H9 (cell line): ENCODE data around the gene ATXN10. TPM values are rescaled to one million over a fixed set of nuclear protein-coding genes. Genes with fewer than 3 reads are reported as not detected.

Experiments
- DNase-seq: peaks from one replicate; pipeline ENCODE4 v3.0.0-alpha.2; 2017
- H2AFZ ChIP-seq: one replicate; pipeline ENCODE4 v1.6.1; 2013; ENCODE audit warnings: mild to moderate bottlenecking, low read length, control low read depth, moderate library complexity
- H2AK5ac ChIP-seq: 2 replicates; pipeline ENCODE4 v1.6.1; 2013; ENCODE audit warnings: low read length, control low read depth, mixed read lengths; ENCODE audit not compliant: insufficient read length
- H2BK120ac ChIP-seq: one replicate; pipeline ENCODE4 v1.6.1; 2013; ENCODE audit warnings: low read depth, mild to moderate bottlenecking, low read length, control low read depth, inconsistent platforms; ENCODE audit not compliant: poor library complexity, severe bottlenecking
- H2BK12ac ChIP-seq: 2 replicates; pipeline ENCODE4 v1.6.1; 2013; ENCODE audit warnings: low read length, control low read depth, mixed read lengths, low read depth; ENCODE audit not compliant: insufficient read length
- H2BK15ac ChIP-seq: 2 replicates; pipeline ENCODE4 v1.6.1; 2013; ENCODE audit warnings: low read depth, low read length, control low read depth
- H2BK20ac ChIP-seq: one replicate; pipeline ENCODE4 v1.6.1; 2013; ENCODE audit warnings: low read depth, mild to moderate bottlenecking, low read length, control low read depth, inconsistent platforms; ENCODE audit not compliant: poor library complexity, severe bottlenecking
- H2BK5ac ChIP-seq: 2 replicates; pipeline ENCODE4 v1.6.1; 2013; ENCODE audit warnings: low read length, control low read depth, mixed read lengths; ENCODE audit not compliant: insufficient read length
- H3K14ac ChIP-seq: 2 replicates; pipeline ENCODE4 v1.6.1; 2013; ENCODE audit warnings: low read length, control low read depth; ENCODE audit not compliant: insufficient read depth
- H3K18ac ChIP-seq: 2 replicates; pipeline ENCODE4 v1.6.1; 2013; ENCODE audit warnings: low read depth, mild to moderate bottlenecking, mixed read lengths, low read length, control low read depth; ENCODE audit not compliant: insufficient read length
- H3K23ac ChIP-seq: 2 replicates; pipeline ENCODE4 v1.6.1; 2013; ENCODE audit warnings: low read length, control low read depth, mixed read lengths, low read depth; ENCODE audit not compliant: insufficient read length
- H3K23me2 ChIP-seq: 2 replicates; pipeline ENCODE4 v1.6.1; 2013; ENCODE audit warnings: low read depth, mild to moderate bottlenecking, mixed read lengths, low read length, control low read depth; ENCODE audit not compliant: insufficient read length, poor library complexity, severe bottlenecking
- H3K27ac ChIP-seq: 2 replicates; pipeline ENCODE4 v1.5.1; 2013; ENCODE audit warnings: low read length, control low read depth, mixed read lengths, low read depth; ENCODE audit not compliant: insufficient read length
- H3K27me3 ChIP-seq: 2 replicates; pipeline ENCODE4 v1.6.1; 2013; ENCODE audit warnings: low read length, control low read depth, inconsistent platforms; ENCODE audit not compliant: insufficient read depth
- H3K4ac ChIP-seq: 2 replicates; pipeline ENCODE4 v1.6.1; 2013; ENCODE audit warnings: low read depth, mild to moderate bottlenecking, control low read depth, inconsistent platforms, low read length, moderate library complexity
- H3K4me1 ChIP-seq: 2 replicates; pipeline ENCODE4 v1.6.1; 2013; ENCODE audit warnings: low read length, control low read depth, inconsistent platforms; ENCODE audit not compliant: insufficient read depth
- H3K4me2 ChIP-seq: 2 replicates; pipeline ENCODE4 v1.6.1; 2013; ENCODE audit warnings: low read length, control low read depth, mixed read lengths; ENCODE audit not compliant: insufficient read length, insufficient read depth
- H3K56ac ChIP-seq: 2 replicates; pipeline ENCODE4 v1.6.1; 2013; ENCODE audit warnings: low read depth, mild to moderate bottlenecking, mixed read lengths, low read length, control low read depth; ENCODE audit not compliant: insufficient read length
- H3K79me1 ChIP-seq: 2 replicates; pipeline ENCODE4 v1.6.1; 2013; ENCODE audit warnings: low read depth, mild to moderate bottlenecking, moderate library complexity, low read length, control low read depth, inconsistent platforms; ENCODE audit not compliant: insufficient read depth, poor library complexity, severe bottlenecking
- H3K79me2 ChIP-seq: 2 replicates; pipeline ENCODE4 v1.6.1; 2013; ENCODE audit warnings: low read length, control low read depth, inconsistent platforms; ENCODE audit not compliant: insufficient read depth
- H3K9ac ChIP-seq: 2 replicates; pipeline ENCODE4 v1.6.1; 2013; ENCODE audit warnings: low read length, control low read depth, mixed read lengths; ENCODE audit not compliant: insufficient read length; ENCODE audit errors: extremely low read depth
- H3K9me3 ChIP-seq: one replicate; pipeline ENCODE4 v1.6.1; 2013; ENCODE audit warnings: low read depth, low read length, inconsistent platforms; ENCODE audit not compliant: control insufficient read depth
- H3T11ph ChIP-seq: one replicate; pipeline ENCODE4 v1.6.1; 2013; ENCODE audit warnings: mild to moderate bottlenecking, low read length, control low read depth, inconsistent platforms
- H4K20me1 ChIP-seq: one replicate; pipeline ENCODE4 v1.6.1; 2013; ENCODE audit not compliant: control insufficient read depth, insufficient read length, insufficient read depth
- H4K5ac ChIP-seq: 2 replicates; pipeline ENCODE4 v1.6.1; 2013; ENCODE audit warnings: low read depth, mild to moderate bottlenecking, mixed read lengths, low read length, control low read depth; ENCODE audit not compliant: insufficient read length
- H4K8ac ChIP-seq: replicated peaks from 2 replicates; pipeline ENCODE4 v1.6.1; 2013; ENCODE audit warnings: low read length, control low read depth, mixed read lengths, low read depth; ENCODE audit not compliant: insufficient read length
- H4K91ac ChIP-seq: 2 replicates; pipeline ENCODE4 v1.6.1; 2013; ENCODE audit warnings: low read depth, mild to moderate bottlenecking, moderate library complexity, mixed read lengths, low read length, control low read depth; ENCODE audit not compliant: insufficient read length
- H3K27ac Mint-ChIP-seq, 3 experiments: 2 replicates in 2 of 3; 3 replicates in 1 of 3; pipeline ENCODE4 v1.8.0; 2020 to 2021; ENCODE audit warnings: mixed read lengths in 3 of 3, mild to moderate bottlenecking in 1 of 3, moderate library complexity in 1 of 3
- H3K27me3 Mint-ChIP-seq: 2 replicates; pipeline ENCODE4 v1.8.0; 2021; ENCODE audit warnings: low read depth, mild to moderate bottlenecking, moderate library complexity, mixed read lengths
- H3K36me3 Mint-ChIP-seq, 3 experiments: 2 replicates in 2 of 3; 3 replicates in 1 of 3; pipeline ENCODE4 v1.8.0; 2020 to 2021; ENCODE audit warnings: low read depth in 3 of 3, mixed read lengths in 3 of 3; ENCODE audit not compliant: insufficient read depth in 1 of 3
- H3K4me1 Mint-ChIP-seq, 2 experiments: 2 replicates each; pipeline ENCODE4 v1.8.0; 2020; ENCODE audit warnings: mixed read lengths in 2 of 2
- H3K4me3 Mint-ChIP-seq, 2 experiments: 2 replicates in 1 of 2; 3 replicates in 1 of 2; pipeline ENCODE4 v1.8.0; 2020 to 2021; ENCODE audit warnings: mild to moderate bottlenecking in 2 of 2, mixed read lengths in 2 of 2, moderate library complexity in 1 of 2
- H3K9me3 Mint-ChIP-seq, 2 experiments: 2 replicates in 1 of 2; 3 replicates in 1 of 2; pipeline ENCODE4 v1.8.0; 2020; ENCODE audit warnings: mild to moderate bottlenecking in 2 of 2, mixed read lengths in 2 of 2, moderate library complexity in 1 of 2
- WGBS: extraction: QIAGEN DNeasy Blood & Tissue Kit; methylation state at CpG from one replicate; pipeline ENCODE4 v1.1.7; 2013; ENCODE audit warnings: missing lambda C conversion rate, low lambda C conversion rate, mixed read lengths; ENCODE audit not compliant: insufficient read length; ENCODE audit errors: extremely low coverage; 5-methylcytosine and 5-hydroxymethylcytosine counted together
- total RNA-seq: library from RNA; stranded (reverse); gene quantifications from 2 replicates; pipeline ENCODE4 v1.2.1, GENCODE V29; 2021
- TF ChIP-seq, protein P1 (sequence below): fragments of 200-600 bp; sonication (generic); conservative IDR thresholded peaks from 3 replicates; pipeline ENCODE4 v1.8.0; 2021; ENCODE audit warnings: antibody characterized with exemption, mild to moderate bottlenecking

The ATXN10 gene
- total RNA-seq, 1 experiment from 2014 or later: 210 TPM

DNA sequence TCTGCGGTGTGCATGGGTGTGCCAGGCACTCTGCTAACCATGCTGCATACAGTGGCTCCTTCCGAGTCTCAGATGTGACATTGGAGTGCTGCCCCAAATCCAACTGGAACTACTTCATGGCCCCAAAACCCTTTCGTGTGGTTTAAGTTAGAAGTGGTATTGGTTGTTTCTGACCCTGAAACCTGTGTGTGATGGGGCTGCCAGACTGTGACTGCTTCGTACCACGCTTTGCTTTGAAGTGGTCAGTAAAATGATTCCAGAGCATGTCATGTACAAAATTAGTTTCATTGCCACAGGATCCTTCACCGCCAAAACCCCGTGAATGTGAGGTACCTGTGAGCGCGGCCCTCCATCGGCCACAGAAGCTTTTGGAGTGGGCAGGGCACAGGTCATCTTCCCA is 163.2 kb downstream of the ATXN10 start:
- no peak overlapping the region for H2BK120ac ChIP-seq
- TF ChIP-seq, protein P1, sequence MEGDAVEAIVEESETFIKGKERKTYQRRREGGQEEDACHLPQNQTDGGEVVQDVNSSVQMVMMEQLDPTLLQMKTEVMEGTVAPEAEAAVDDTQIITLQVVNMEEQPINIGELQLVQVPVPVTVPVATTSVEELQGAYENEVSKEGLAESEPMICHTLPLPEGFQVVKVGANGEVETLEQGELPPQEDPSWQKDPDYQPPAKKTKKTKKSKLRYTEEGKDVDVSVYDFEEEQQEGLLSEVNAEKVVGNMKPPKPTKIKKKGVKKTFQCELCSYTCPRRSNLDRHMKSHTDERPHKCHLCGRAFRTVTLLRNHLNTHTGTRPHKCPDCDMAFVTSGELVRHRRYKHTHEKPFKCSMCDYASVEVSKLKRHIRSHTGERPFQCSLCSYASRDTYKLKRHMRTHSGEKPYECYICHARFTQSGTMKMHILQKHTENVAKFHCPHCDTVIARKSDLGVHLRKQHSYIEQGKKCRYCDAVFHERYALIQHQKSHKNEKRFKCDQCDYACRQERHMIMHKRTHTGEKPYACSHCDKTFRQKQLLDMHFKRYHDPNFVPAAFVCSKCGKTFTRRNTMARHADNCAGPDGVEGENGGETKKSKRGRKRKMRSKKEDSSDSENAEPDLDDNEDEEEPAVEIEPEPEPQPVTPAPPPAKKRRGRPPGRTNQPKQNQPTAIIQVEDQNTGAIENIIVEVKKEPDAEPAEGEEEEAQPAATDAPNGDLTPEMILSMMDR: no peak
- H3T11ph ChIP-seq: no peak overlapping the region
- Mint-ChIP-seq H3K9me3 (no peaks in the 10 kb centered on the region), H3K36me3 (peaks cover 0 to 3% (median 2%) of the 10 kb centered on the region in 3 experiments; a peak in 2 of 7 replicates), H3K4me3 (no peak overlapping the region), H3K27me3 (peaks cover 2% of the 10 kb centered on the region; the same call in 1 of the 2 replicates), H3K4me1 (peaks cover 11 to 12% of the 10 kb centered on the region in 2 experiments), H3K27ac (no peak overlapping the region)
- H2BK20ac ChIP-seq: no peak overlapping the region
- no peak overlapping the region for H3K14ac ChIP-seq
- no peaks in the 10 kb centered on the region for H3K23me2 ChIP-seq
- no peaks in the 10 kb centered on the region for H3K27me3 ChIP-seq
- H2AFZ ChIP-seq: no peak overlapping the region
- no peak overlapping the region for H3K4ac ChIP-seq
- H3K18ac ChIP-seq: no peak overlapping the region
- no peak overlapping the region for H2BK12ac ChIP-seq
- H3K79me2 ChIP-seq: no peaks in the 10 kb centered on the region
- H3K27ac ChIP-seq: no peak overlapping the region
- H3K4me2 ChIP-seq: no peak overlapping the region
- H3K56ac ChIP-seq: no peak overlapping the region
- H3K9ac ChIP-seq: no peak overlapping the region
- no peak overlapping the region for H2AK5ac ChIP-seq
- H3K23ac ChIP-seq: no peak overlapping the region
- H2BK5ac ChIP-seq: no peak overlapping the region
- H2BK15ac ChIP-seq: no peak overlapping the region
- no peak overlapping the region for H4K91ac ChIP-seq
- no peaks in the 10 kb centered on the region for H3K9me3 ChIP-seq
- H4K8ac ChIP-seq: no peak overlapping the region
- no peak overlapping the region for H4K5ac ChIP-seq
- H3K79me1 ChIP-seq: no peaks in the 10 kb centered on the region
- no peaks in the 10 kb centered on the region for H4K20me1 ChIP-seq
- H3K4me1 ChIP-seq: no peaks in the 10 kb centered on the region
- WGBS: no CpG with 5 or more reads among the region's 10 CpGs
- DNase-seq: no peak
